LNCaP clone FGC (cell line): Measurements from ENCODE around the gene C1orf141.

Source experiments
- DNase-seq: peaks from one replicate; pipeline ENCODE4 v3.0.0-alpha.2; 2011; ENCODE audit warnings: low read depth
- H3K4me3 ChIP-seq: 2 replicates; pipeline ENCODE4 v1.5.1; 2011; ENCODE audit warnings: mild to moderate bottlenecking, low read depth, low read length, control low read depth
- TF ChIP-seq, protein P1 (sequence below): IDR thresholded peaks from 2 replicates; pipeline ENCODE4 v1.5.1; 2012; ENCODE audit warnings: mild to moderate bottlenecking; ENCODE audit not compliant: control insufficient read depth, insufficient read depth; ENCODE audit errors: extremely low read depth

Gene C1orf141

DNA sequence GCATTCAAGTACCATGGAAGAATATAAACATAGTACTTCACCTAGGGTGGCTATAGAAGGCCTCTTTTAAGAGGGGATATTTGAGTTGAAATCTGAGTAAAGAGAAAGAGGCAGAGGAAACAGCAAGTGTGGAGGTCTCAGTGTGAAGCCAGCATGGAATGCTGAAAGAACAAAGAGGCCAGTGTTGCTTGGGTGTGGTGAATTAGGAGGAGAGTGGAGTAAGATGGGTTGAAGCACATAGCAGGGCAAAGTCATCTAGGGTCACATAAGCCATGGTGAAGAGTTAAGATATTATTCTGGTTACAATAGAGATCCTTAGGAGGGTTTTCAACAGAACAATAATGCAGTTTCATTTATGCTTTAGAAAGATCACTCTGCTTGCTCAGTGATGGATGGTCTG lies 37.5 kb downstream of the C1orf141 start:
- DNase-seq, result no peak
- TF ChIP-seq, protein P1, sequence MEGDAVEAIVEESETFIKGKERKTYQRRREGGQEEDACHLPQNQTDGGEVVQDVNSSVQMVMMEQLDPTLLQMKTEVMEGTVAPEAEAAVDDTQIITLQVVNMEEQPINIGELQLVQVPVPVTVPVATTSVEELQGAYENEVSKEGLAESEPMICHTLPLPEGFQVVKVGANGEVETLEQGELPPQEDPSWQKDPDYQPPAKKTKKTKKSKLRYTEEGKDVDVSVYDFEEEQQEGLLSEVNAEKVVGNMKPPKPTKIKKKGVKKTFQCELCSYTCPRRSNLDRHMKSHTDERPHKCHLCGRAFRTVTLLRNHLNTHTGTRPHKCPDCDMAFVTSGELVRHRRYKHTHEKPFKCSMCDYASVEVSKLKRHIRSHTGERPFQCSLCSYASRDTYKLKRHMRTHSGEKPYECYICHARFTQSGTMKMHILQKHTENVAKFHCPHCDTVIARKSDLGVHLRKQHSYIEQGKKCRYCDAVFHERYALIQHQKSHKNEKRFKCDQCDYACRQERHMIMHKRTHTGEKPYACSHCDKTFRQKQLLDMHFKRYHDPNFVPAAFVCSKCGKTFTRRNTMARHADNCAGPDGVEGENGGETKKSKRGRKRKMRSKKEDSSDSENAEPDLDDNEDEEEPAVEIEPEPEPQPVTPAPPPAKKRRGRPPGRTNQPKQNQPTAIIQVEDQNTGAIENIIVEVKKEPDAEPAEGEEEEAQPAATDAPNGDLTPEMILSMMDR, result no peak
- H3K4me3 ChIP-seq, result no peak overlapping the region

DNA sequence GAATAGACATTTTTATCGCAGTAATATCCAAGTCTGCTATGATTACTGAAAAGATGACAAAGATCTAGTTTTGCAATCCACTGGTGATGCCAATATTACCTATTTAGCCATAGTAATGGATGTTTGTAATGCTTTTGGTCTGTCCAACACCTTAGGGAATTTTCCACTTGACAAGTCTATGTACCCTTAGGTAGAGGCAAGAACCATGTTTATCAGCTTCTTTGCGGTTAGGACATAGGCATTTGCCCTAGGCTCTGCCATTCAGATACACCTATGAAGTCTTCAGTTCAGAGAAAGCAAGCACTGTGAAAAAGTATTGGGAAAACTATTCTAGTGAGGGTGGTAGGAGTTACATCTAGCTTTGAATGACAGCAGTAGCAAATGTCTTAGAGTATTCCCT lies 40.6 kb downstream of the C1orf141 start:
- TF ChIP-seq, protein P1, result no peak
- no peak for DNase-seq
- H3K4me3 ChIP-seq, result no peak overlapping the region

DNA sequence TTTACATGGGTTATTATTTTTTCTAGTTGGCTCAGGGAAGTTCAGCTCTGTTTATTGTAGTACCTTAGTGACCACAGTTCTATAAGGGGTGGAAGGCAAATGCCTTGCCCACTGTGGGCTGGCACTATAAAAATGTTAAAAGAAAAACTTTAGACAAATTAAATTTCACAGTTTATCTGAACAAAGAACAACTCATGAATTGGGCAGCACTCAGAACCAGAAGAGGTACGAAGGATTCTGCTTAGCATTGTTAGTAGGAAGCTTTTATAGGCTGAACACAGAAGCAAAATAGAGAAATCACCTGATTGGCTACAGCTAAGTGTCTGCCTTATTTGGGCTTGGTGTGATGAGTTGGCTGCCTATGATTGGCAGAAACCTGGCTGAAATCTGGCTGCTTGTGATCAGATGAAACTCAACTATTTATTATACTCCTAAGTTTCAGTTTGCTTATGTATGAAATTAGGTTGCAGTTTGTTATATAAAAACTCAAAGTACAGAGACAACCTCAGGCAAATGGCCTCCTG lies 45.0 kb downstream of the C1orf141 start:
- DNase-seq, result no peak
- H3K4me3 ChIP-seq, result no peak overlapping the region
- TF ChIP-seq, protein P1, result no peak

DNA sequence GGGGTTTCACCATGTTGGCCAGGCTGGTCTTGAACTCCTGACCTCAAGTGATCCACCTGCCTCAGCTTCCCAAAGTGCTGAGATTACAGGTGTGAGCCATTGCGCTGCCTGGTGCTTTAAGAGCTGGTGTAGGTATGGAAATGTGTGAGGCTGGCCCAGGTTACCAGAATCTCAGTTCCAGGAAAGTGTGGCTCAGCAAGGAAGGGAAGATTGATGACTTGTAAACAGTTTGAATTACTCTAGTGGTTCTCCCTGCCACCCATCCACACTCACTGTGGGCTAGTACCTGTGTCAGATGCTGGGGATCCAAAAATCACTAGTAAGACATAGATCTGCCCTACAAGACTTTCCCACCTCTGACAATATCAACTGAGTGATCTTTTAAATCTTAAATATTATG lies 46.3 kb downstream of the C1orf141 start:
- TF ChIP-seq, protein P1, result no peak
- no peak overlapping the region for H3K4me3 ChIP-seq
- no peak for DNase-seq

DNA sequence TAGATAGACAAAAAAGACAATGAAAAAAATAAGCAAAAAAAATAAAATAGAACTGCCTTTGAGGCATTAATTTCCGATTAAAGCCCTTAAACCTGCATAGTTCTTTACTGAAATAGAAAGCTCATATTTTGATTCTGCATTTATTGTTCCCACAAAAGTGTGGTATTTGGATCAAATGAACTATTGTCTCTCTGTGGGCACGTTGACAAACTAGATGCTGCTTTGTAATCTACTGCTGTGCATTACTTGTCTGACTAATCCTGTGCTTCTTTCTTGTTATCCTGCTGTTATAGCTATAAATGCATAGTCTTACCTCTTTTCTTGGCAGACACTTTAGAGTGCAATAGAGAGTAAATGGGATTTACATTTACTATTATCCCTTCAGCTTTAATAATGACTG lies 49.4 kb downstream of the C1orf141 start:
- TF ChIP-seq, protein P1, result no peak
- no peak overlapping the region for H3K4me3 ChIP-seq
- no peak for DNase-seq

DNA sequence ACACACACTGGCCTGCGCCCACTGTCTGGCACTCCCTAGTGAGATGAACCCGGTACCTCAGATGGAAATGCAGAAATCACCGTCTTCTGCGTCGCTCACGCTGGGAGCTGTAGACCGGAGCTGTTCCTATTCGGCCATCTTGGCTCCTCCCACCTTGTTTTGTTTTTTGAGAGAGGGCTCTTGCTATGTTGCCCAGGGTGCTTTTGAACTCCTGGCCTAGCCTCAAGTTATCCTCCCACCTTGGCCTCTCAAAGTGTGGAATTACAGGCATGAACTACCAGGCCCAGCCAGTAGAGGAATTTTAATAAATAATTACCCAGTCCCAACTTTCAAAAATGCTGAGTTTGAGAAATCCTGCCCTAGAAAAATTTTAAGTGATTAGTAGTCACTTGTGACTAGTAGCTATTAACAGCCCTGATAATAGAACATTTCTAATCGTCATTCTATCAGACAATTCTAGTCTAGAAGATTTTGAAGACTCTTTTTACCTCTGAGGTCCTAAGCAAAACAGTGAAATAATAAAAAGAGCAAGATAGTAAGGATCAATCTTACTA lies 49.9 kb downstream of the C1orf141 start:
- TF ChIP-seq, protein P1, result no peak
- no peak for DNase-seq
- no peak overlapping the region for H3K4me3 ChIP-seq

DNA sequence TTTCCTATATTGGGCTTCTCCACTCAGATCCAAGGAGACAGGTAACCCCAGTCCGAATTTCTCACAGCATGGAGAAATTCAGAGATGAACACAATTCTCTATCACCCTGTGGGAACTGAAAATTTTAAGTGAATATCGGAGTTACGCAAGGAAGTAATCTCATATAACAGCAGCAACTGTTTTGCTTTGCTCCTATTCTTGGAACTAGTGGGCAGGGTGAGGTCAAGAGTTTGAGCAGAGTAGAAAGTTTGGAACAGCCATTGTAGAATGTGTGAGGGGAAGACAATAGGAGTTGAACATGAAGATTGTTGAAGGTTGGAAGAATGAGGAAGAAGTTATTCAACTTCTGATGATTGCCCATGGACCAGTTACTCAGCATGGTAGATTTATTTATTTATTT lies 56.5 kb downstream of the C1orf141 start:
- no peak overlapping the region for H3K4me3 ChIP-seq
- DNase-seq, result no peak
- TF ChIP-seq, protein P1, result no peak
